HUES64 (cell line): ENCODE results near the gene PAFAH1B1.
"Not testable (repeated sequence)": the region's sequence is repeated elsewhere in the genome, so short reads cannot be mapped to it uniquely, and the experiment has no call there.

Experiments used
- H3K27ac ChIP-seq: 2 replicates; pipeline ENCODE4 v1.7.0; 2013; ENCODE audit warnings: low read depth, low read length, inconsistent platforms
- H3K27me3 ChIP-seq: 2 replicates; pipeline ENCODE4 v1.6.1; 2013; ENCODE audit warnings: mild to moderate bottlenecking, low read length; ENCODE audit not compliant: insufficient read depth
- H3K36me3 ChIP-seq: 2 replicates; pipeline ENCODE4 v1.6.1; 2013; ENCODE audit warnings: mild to moderate bottlenecking, low read length; ENCODE audit not compliant: insufficient read depth
- H3K4me1 ChIP-seq: 2 replicates; pipeline ENCODE4 v1.6.1; 2013; ENCODE audit warnings: mild to moderate bottlenecking, low read length, moderate library complexity; ENCODE audit not compliant: insufficient read depth
- H3K4me3 ChIP-seq: 2 replicates; pipeline ENCODE4 v1.5.1; 2013; ENCODE audit warnings: mild to moderate bottlenecking, low read length, moderate library complexity
- H3K9ac ChIP-seq: 2 replicates; pipeline ENCODE4 v1.6.1; 2013; ENCODE audit warnings: mild to moderate bottlenecking, low read depth, low read length
- H3K9me3 ChIP-seq: 2 replicates; pipeline ENCODE4 v1.6.1; 2013; ENCODE audit warnings: low read depth, low read length; ENCODE audit not compliant: insufficient read depth
- WGBS: fragments of 150-250, 120-280 bp; methylation state at CpG from one replicate; pipeline ENCODE4 v1.1.7; 2013; ENCODE audit warnings: missing lambda C conversion rate; 5-methylcytosine and 5-hydroxymethylcytosine counted together

Gene PAFAH1B1

GRCh38 chr17:2691069-2691871 lies 97.8 kb downstream of the PAFAH1B1 start:
- Histone ChIP-seq H3K27me3 (no peaks in the 10 kb centered on the region), H3K4me3 (no peak overlapping the region), H3K9ac (no peak overlapping the region), H3K27ac (no peak overlapping the region), H3K9me3 (no peaks in the 10 kb centered on the region), H3K4me1 (no peaks in the 10 kb centered on the region), H3K36me3 (peaks cover 49% of the 10 kb centered on the region)
- 96% methylated on average over 62 of the region's 62 CpGs for WGBS

- no peaks in the 10 kb centered on the region for H3K27me3 ChIP-seq
- no peak overlapping the region for H3K4me3 ChIP-seq
- no peaks in the 10 kb centered on the region for H3K9me3 ChIP-seq
- H3K4me1 ChIP-seq = no peaks in the 10 kb centered on the region
- peaks cover 54% of the 10 kb centered on the region for H3K36me3 ChIP-seq
- 92% methylated on average over 71 of the region's 71 CpGs for WGBS
- no peak overlapping the region for H3K27ac ChIP-seq
- no peak overlapping the region for H3K9ac ChIP-seq
Measured at GRCh38 chr17:2691965-2692780, 98.7 kb downstream of the PAFAH1B1 start.

- Histone ChIP-seq H3K4me3 (no peak overlapping the region), H3K9me3 (no peaks in the 10 kb centered on the region), H3K9ac (no peak overlapping the region), H3K27me3 (no peaks in the 10 kb centered on the region), H3K4me1 (no peaks in the 10 kb centered on the region), H3K36me3 (peaks cover 59% of the 10 kb centered on the region), H3K27ac (no peak overlapping the region)
- WGBS = 95% methylated on average over 13 of the region's 14 CpGs
Measured at GRCh38 chr17:2692781-2693135, 99.3 kb downstream of the PAFAH1B1 start.

GRCh38 chr17:2693561-2694380 lies 100.3 kb downstream of the PAFAH1B1 start:
- Histone ChIP-seq H3K9me3 (no peaks in the 10 kb centered on the region), H3K36me3 (peaks cover 69% of the 10 kb centered on the region), H3K27ac (no peak overlapping the region), H3K27me3 (no peaks in the 10 kb centered on the region), H3K4me3 (no peak overlapping the region), H3K9ac (no peak overlapping the region), H3K4me1 (no peaks in the 10 kb centered on the region)
- 95% methylated on average over 37 of the region's 37 CpGs for WGBS

- 94% methylated on average over 42 of the region's 42 CpGs for WGBS
- H3K4me3 ChIP-seq = no peak overlapping the region
- no peaks in the 10 kb centered on the region for H3K9me3 ChIP-seq
- H3K27ac ChIP-seq = no peak overlapping the region
- H3K9ac ChIP-seq = no peak overlapping the region
- H3K36me3 ChIP-seq = peaks cover 76% of the 10 kb centered on the region
- no peaks in the 10 kb centered on the region for H3K27me3 ChIP-seq
- H3K4me1 ChIP-seq = no peaks in the 10 kb centered on the region
Measured at GRCh38 chr17:2694381-2695242, 101.2 kb downstream of the PAFAH1B1 start.

- Histone ChIP-seq H3K9ac (no peak overlapping the region), H3K9me3 (no peaks in the 10 kb centered on the region), H3K4me3 (no peak overlapping the region), H3K27ac (no peak overlapping the region), H3K36me3 (peaks cover 78% of the 10 kb centered on the region), H3K27me3 (no peaks in the 10 kb centered on the region), H3K4me1 (no peaks in the 10 kb centered on the region)
- WGBS = 93% methylated on average over 28 of the region's 28 CpGs
Measured at GRCh38 chr17:2695243-2695960, 101.9 kb downstream of the PAFAH1B1 start.

- Histone ChIP-seq H3K4me1 (no peaks in the 10 kb centered on the region), H3K27ac (no peak overlapping the region), H3K36me3 (peaks cover 79% of the 10 kb centered on the region), H3K27me3 (no peaks in the 10 kb centered on the region), H3K9ac (no peak overlapping the region), H3K9me3 (no peaks in the 10 kb centered on the region), H3K4me3 (no peak overlapping the region)
- 92% methylated on average over 36 of the region's 36 CpGs for WGBS
Measured at GRCh38 chr17:2695961-2696760, 102.7 kb downstream of the PAFAH1B1 start.

- Histone ChIP-seq H3K4me3 (no peak overlapping the region), H3K27me3 (no peaks in the 10 kb centered on the region), H3K36me3 (peaks cover 84% of the 10 kb centered on the region), H3K27ac (no peak overlapping the region), H3K9me3 (no peaks in the 10 kb centered on the region), H3K9ac (no peak overlapping the region), H3K4me1 (no peaks in the 10 kb centered on the region)
- 97% methylated on average over 40 of the region's 40 CpGs for WGBS
Measured at GRCh38 chr17:2697611-2698162, 104.2 kb downstream of the PAFAH1B1 start.

- not testable (repeated sequence) for H3K4me3 ChIP-seq
- 96% methylated on average over 18 of the region's 18 CpGs for WGBS
Measured at GRCh38 chr17:2699216-2699805, 105.9 kb downstream of the PAFAH1B1 start.

More at GRCh38 chr17:2699216-2699805, 105.9 kb downstream of the PAFAH1B1 start:
- H3K27me3 ChIP-seq, H3K27ac ChIP-seq, H3K9ac ChIP-seq, H3K4me1 ChIP-seq, H3K9me3 ChIP-seq: not testable (repeated sequence)
- peaks cover 88% of the 10 kb centered on the region for H3K36me3 ChIP-seq
